ENCODE data around the gene LILRA2.
"Not testable (repeated sequence)": the region's sequence is repeated elsewhere in the genome, so short reads cannot be mapped to it uniquely, and the experiment has no call there.

The LILRA2 gene

GRCh38 chr19:54571715-54572615 is 1.6 kb upstream of the LILRA2 start:
- DNase-seq (ENCODE audit: low read depth in 4 of 4, low spot score in 1 of 4): not testable (repeated sequence)

DNA sequence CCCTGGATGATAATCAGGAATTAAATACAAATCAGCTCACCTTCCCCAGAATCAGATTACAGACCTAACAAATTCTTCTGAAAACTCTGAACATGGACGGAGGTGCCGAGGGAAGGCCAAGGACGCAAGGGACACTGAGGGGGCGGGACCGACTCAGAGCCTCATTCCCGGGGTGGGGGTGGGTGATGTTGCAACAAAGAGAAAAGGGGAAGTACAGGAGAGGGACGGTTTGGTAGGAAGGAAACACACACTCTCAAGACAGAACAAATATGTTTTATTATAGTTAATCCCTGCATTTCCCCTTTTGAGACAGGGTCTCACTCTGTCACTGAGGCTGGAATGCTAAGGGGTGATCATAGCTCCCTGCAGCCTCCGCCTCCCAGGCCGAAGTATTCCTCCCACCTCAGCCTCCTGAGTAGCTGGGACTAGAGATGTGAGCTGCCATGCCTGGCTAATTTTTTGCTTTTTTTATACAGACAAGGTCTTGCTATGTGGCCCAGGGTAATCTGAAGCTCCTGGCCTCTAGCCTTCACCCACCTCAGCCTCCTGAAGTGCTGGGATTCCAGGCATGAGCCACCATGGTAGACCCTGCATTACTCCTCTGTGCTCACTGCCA is 786 bp upstream of the LILRA2 start:
- no peak for DNase-seq (ENCODE audit: low read depth in 4 of 4, low spot score in 1 of 4)

DNA sequence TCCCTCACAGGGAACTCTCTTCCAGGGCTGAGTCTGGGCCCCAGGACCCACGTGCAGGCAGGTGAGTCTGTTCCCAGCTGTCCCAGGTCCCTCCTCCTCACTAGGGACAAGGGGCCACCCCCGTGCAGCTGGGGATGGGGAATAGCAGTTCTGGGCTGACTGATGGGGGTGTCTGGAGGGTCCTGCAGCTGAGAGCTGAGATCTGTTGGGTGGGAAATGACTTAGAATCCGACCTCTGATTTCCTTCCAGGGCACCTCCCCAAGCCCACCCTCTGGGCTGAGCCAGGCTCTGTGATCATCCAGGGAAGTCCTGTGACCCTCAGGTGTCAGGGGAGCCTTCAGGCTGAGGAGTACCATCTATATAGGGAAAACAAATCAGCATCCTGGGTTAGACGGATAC is 461 bp downstream of the LILRA2 start:
- DNase-seq (ENCODE audit: low read depth in 4 of 4, low spot score in 1 of 4): no peak

DNA sequence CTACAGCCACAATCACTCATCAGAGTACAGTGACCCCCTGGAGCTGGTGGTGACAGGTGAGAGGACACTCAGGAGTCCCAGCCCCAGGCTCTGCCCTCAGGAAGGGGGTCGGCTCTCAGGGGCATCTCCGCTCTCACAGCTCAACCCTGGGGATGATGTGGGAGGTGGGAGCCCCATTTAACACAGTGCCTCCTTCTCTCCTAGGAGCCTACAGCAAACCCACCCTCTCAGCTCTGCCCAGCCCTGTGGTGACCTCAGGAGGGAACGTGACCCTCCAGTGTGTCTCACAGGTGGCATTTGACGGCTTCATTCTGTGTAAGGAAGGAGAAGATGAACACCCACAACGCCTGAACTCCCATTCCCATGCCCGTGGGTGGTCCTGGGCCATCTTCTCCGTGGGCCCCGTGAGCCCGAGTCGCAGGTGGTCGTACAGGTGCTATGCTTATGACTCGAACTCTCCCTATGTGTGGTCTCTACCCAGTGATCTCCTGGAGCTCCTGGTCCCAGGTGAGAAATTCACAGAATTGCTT is 1.0 kb downstream of the LILRA2 start:
- DNase-seq (ENCODE audit: low read depth in 4 of 4, low spot score in 1 of 4): no peak

GRCh38 chr19:54575205-54575604 is 1.6 kb downstream of the LILRA2 start:
- DNase-seq (ENCODE audit: low read depth in 4 of 4, low spot score in 1 of 4): not testable (repeated sequence)

DNA sequence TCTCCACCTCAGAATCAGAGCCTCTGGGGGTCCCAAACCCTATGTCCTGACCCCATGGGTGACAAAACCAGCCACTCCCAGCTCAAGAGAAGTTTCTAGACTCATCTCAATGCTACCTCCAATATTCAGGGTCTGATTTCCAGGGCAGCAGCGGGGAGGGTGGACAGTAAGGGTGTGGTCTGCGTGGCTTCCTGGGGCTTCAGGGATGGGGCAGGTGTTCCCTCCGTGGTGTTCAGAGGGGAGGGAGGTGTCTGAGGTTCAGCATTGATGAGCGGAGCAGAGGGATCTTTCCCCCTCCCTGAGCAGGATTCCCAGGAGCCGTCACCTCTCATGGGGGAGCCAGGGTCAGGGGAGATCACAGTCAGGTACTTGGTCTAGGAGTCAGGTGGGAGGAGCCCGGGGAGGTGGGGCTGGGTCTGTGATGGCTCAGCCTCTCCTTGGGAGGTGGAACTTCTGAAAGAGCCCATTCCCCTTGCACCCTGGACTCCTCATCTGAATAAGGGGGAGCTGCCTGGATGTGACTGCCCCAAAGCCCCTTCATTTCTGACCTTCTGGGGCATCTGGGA is 2.9 kb downstream of the LILRA2 start:
- no peak for DNase-seq (ENCODE audit: low read depth in 4 of 4, low spot score in 1 of 4)

DNA sequence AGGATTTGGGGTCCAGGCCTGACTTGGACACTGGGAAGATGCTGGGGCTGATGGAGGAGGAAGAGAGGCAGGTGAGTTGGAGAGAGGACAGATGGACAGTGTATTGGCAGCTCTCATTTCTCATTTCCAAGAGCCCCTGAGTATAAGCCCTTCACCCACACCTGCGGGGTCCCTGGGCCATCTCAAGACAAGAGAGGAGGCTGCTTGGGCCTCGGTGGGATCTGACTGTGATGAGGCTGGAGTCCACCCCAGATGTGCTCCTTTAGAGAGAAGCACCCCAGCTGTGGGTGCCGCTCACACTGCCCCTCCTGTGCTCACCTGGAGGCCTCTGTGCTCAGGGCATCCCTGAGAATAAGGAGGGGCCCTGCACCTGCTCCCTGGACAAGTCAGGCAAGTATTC is 3.7 kb downstream of the LILRA2 start:
- no peak for DNase-seq (ENCODE audit: low read depth in 4 of 4, low spot score in 1 of 4)

- not testable (repeated sequence) for DNase-seq (ENCODE audit: low read depth in 4 of 4, low spot score in 1 of 4)
These were observed 4.7 kb downstream of the LILRA2 start for GRCh38 chr19:54578268-54578667.

DNA sequence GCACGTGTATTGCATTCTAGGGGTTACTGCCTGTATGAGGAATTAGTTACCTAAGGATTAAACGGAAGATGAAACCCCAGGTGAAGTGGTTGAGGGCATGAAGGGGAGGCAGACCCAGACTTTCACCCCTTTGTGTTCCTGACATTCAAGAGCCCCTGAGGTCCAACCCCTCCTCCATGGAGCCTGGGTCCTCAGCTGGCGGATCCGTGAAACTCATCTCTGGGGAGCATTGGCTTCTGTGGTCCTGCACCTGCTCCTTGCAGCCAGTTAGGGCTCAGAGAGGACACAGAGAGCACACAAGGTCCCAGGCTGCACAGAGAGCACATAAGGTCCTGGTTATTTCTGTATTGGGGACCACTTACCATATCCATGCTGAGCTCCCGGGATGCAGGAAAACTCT is 12.8 kb downstream of the LILRA2 start:
- no peak for DNase-seq (ENCODE audit: low read depth in 4 of 4, low spot score in 1 of 4)

DNA sequence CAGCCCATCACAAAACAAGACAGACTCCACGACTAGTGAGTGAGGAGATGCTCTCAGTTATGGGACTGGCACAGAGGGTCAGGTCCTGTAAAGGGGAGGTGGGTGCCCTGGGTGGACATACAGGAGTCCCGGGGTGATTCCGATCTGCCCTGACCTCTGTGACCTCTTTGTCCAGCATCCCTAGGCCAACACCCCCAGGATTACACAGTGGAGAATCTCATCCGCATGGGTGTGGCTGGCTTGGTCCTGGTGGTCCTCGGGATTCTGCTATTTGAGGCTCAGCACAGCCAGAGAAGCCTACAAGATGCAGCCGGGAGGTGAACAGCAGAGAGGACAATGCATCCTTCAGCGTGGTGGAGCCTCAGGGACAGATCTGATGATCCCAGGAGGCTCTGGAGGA is 13.4 kb downstream of the LILRA2 start:
- DNase-seq (ENCODE audit: low read depth in 4 of 4, low spot score in 1 of 4): no peak

DNA sequence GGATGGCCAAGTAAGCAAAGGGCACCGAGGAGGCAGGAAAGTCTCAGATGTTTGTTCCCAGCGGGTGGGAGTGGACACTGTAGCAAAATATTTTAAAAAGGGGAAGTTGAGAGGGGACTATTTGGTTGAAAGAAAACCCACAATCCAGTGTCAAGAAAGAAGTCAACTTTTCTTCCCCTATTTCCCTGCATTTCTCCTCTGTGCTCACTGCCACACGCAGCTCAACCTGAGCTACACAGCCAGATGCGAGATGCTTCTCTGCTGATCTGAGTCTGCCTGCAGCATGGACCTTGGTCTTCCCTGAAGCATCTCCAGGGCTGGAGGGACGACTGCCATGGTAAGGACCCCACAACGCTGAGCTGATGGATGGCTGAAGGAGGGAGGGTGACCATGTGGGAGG is 19.9 kb downstream of the LILRA2 start, which contains the start of gene LILRA1:
TSS of gene LILRA1 (plus strand) at position 188 of the 400 bp plus-strand sequence. CDS start 613 bp downstream, outside the sequence.
- DNase-seq (ENCODE audit: low read depth in 4 of 4, low spot score in 1 of 4): not testable (repeated sequence)

DNA sequence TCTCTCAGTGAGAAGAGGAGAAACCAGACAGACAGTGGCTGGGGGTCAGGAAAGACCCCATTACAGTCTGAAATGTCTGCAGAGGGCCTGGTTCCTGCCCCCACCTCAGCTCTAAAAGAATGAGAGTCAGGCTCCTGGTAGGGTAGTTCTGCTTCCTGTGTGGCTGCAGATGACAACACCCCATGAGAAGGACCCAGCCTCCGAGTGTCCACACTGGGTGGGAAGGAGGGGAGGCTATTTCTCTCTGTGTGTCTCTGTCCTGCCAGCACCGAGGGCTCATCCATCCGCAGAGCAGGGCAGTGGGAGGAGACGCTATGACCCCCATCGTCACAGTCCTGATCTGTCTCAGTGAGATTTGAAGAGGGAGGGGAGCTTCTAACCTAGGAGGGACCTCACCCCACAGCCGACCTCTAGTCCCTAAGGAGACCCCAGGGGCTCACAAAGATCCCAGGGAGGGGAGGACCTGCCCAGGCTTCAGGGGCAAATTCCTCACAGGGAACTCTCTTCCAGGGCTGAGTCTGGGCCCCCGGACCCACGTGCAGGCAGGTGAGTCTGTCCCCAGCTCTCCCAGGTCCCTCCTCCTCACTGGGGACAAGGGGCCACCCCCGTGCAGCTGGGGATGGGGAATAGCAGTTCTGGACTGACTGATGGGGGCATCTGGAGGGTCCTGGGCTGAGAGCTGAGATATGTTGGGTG is 20.5 kb downstream of the LILRA2 start:
- DNase-seq (ENCODE audit: low read depth in 4 of 4, low spot score in 1 of 4): not testable (repeated sequence)

DNA sequence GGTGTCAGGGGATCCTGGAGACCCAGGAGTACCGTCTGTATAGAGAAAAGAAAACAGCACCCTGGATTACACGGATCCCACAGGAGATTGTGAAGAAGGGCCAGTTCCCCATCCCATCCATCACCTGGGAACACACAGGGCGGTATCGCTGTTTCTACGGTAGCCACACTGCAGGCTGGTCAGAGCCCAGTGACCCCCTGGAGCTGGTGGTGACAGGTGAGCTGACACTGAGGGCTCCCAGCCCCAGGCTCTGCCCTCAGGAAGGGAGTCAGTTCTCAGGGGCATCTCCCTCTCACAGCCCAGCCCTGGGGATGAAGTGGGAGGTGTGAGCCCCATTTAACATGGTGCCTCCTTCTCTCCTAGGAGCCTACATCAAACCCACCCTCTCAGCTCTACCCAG is 21.1 kb downstream of the LILRA2 start:
- DNase-seq (ENCODE audit: low read depth in 4 of 4, low spot score in 1 of 4): no peak

DNA sequence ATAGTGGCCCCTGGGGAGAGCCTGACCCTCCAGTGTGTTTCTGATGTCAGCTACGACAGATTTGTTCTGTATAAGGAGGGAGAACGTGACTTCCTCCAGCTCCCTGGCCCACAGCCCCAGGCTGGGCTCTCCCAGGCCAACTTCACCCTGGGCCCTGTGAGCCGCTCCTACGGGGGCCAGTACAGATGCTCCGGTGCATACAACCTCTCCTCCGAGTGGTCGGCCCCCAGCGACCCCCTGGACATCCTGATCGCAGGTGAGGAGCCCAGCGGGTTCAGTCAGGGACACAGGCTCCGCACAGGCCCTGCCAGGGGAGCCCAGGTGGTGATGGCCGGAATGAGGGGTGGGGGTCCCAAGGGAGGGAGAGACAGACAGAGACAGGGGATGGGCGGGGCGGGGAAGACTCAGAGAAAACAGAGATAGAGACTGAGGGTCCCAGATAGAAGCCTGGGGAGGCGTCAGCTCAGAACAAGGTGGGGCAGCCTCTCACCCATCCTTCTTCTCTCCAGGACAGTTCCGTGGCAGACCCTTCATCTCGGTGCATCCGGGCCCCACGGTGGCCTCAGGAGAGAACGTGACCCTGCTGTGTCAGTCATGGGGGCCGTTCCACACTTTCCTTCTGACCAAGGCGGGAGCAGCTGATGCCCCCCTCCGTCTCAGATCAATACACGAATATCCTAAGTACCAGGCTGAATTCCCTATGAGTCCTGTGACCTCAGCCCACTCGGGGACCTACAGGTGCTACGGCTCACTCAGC is 22.3 kb downstream of the LILRA2 start:
- not testable (repeated sequence) for DNase-seq (ENCODE audit: low read depth in 4 of 4, low spot score in 1 of 4)

DNA sequence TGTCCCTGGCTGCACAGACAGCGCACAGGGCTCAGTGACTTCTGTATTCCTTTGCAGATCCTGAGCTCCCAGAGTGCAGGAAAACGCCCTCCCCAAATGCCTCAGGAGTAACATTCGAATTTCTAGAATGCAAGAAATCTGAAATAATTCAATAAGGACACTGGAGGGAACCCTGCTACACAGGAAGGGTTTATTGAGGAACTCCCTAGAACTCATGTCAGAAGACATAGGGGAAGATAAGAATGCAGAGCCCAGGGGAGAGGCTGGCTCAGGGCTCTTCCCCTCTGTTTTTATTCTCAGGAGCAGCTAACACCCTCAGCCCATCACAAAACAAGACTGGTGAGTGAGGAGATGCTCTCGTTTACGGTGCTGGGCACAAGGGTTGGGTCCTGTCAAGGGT is 26.6 kb downstream of the LILRA2 start:
- DNase-seq (ENCODE audit: low read depth in 4 of 4, low spot score in 1 of 4): no peak

GRCh38 chr19:54606230-54606629 is 32.6 kb downstream of the LILRA2 start:
- DNase-seq (ENCODE audit: low read depth in 4 of 4, low spot score in 1 of 4): no peak

- no peak for DNase-seq (ENCODE audit: low read depth in 4 of 4, low spot score in 1 of 4)
These were observed 33.5 kb downstream of the LILRA2 start for GRCh38 chr19:54606891-54607784.

- no peak for DNase-seq (ENCODE audit: low read depth in 4 of 4, low spot score in 1 of 4)
These were observed 34.2 kb downstream of the LILRA2 start for GRCh38 chr19:54607785-54608150.

- DNase-seq (ENCODE audit: low read depth in 4 of 4, low spot score in 1 of 4): no peak
These were observed 34.6 kb downstream of the LILRA2 start for GRCh38 chr19:54608205-54608604.

GRCh38 chr19:54608792-54609191 is 35.2 kb downstream of the LILRA2 start:
- no peak for DNase-seq (ENCODE audit: low read depth in 4 of 4, low spot score in 1 of 4)
